ENCODE results near the gene RRM1. TPM values are rescaled to one million over a fixed set of nuclear protein-coding genes. Genes with fewer than 3 reads are reported as not detected.
A peak's percentile ranks its signal among the peaks of the same experiment; 100 is the strongest.
"Not testable (repeated sequence)": the region's sequence is repeated elsewhere in the genome, so short reads cannot be mapped to it uniquely, and the experiment has no call there.

Gene RRM1
- total RNA-seq, 1 experiment from 2014 or later = 144 TPM

GRCh38 chr11:4083198-4083597, 11.4 kb upstream of the RRM1 start:
- no peak for DNase-seq (ENCODE audit: low read depth)

DNA sequence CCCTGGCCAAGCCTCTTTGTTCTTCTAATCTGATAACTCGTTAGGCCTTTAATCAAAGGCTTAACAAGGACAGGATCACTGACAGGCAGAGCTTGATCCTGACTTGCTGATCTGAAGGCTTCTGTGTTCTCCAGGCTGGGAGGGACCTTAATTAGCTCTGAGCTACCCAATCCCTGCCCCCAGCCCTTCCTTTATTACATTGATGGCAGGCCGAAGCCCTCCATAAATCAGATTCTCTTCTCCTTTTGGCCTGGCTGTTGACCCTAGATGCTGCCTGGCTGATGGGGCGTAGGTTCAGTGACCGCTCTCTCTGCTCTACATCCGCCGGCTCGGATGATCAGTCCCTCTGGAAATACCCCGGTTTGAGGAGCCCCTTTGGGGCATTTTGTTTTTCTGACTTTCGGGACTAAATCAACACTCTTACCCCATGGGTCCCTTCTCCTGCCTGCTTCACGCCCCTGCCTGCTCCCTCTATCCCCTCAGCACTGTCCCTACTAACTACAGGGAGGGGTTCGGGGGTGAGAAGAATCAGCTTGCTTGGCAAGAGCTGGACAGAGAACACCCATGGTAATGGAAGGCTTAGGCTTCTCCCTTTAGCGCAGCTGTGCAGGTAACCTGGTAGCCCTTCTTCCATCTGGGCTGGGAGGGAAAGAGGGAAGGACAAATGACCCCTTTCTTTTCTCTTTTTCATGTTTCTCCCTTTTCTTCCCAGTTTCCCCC, 10.0 kb upstream of the RRM1 start:
- DNase-seq (ENCODE audit: low read depth) = no peak

DNA sequence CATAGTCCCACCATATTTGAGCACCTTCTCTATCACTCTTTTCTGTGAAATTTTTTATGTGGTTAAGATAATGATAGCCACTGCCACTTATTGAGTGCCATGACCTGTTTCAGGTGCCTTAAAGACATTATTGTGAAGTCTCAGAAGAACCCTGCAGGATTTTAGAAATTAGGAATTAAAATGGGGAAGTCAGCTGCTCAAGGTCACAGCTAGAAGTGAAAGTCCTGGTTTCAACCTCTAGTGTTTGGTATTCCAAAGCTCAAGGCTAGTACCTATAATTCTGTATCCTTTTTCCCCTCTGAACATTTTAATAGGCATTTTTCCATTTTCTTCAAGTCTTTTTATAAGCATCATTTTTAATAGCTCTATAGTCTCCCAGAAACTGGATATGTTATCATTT, 9.0 kb upstream of the RRM1 start:
- DNase-seq (ENCODE audit: low read depth) = no peak

DNA sequence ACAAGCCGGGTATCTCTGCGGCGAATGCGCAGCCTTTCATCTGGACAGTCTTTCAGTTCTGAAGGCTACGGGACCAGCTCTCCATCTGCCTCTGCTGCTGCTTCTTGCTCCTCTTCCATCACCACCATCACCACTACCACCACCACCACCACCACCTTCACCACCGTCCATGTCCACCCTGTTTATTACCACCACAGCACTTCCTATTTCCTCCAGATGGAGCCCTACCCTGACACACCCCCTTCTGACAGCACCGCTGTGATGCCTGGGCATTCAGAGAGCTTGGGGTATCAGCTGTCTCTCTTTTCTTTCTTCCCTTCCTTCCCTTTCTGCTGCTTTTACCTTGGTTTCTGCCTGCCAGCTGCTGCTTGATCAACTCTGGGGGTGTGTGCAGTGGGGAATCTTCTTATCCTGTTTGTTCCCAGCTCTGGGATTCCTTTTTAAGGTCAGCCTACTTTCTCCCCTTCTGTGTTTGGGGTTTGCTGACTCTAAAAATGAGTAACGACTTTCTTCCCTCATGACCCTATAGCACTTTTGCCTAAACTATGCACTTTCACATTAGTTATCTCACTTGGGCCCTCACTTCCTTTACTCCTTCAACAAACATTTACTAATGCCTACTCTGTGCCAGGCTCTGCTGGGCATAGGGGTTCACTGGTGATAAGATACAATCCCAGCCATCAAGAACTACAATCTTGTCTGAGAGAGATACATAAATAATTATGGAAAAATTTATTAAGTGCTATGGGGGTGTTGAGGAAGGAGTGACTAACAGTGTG, 7.8 kb upstream of the RRM1 start:
- no peak for DNase-seq (ENCODE audit: low read depth)

DNA sequence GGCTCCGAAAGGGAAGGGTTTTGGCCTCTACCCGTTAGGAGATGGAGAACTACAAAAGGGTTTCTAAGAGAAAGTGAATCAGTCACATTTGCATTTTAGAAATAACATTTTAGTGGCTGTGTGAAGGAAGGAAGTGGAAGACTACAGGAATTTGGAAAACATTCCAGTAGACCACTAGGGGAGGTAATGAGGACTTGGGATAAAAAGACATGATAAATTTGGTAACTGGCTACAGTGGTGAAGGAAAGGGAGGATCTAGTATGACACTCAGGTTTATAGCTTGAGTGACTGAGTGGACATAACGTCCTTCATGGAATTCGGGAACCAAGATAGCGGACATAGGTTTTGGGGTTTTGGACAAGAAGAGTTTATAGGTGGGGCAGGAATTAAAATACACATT, 7.0 kb upstream of the RRM1 start:
- DNase-seq (ENCODE audit: low read depth) = no peak

- DNase-seq (ENCODE audit: low read depth) = no peak
Observed at GRCh38 chr11:4090258-4090657, 4.3 kb upstream of the RRM1 start.

DNA sequence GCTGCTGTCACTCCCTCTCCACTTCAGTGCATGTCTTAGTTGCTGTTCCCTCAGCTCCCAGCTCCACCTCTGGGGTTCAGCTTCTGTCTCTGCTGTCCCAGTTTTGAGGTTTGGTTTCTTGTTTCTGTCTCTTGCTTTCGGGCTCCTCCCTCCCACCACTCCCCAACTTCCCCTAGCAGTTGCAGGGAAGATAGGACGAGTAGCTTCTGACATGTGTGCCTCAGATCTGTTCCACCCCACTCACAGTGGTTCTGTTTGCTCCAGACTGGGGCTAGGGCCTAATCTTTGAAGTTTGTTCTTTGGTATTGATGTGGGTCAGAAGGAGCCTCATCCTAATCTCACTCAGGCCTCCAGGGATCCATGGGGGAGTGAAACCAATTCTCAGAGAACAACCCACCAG, 2.6 kb upstream of the RRM1 start:
- DNase-seq (ENCODE audit: low read depth) = no peak

- peak; percentile 3 for DNase-seq (ENCODE audit: low read depth)
Observed at GRCh38 chr11:4093519-4094347, 866 bp upstream of the RRM1 start.

DNA sequence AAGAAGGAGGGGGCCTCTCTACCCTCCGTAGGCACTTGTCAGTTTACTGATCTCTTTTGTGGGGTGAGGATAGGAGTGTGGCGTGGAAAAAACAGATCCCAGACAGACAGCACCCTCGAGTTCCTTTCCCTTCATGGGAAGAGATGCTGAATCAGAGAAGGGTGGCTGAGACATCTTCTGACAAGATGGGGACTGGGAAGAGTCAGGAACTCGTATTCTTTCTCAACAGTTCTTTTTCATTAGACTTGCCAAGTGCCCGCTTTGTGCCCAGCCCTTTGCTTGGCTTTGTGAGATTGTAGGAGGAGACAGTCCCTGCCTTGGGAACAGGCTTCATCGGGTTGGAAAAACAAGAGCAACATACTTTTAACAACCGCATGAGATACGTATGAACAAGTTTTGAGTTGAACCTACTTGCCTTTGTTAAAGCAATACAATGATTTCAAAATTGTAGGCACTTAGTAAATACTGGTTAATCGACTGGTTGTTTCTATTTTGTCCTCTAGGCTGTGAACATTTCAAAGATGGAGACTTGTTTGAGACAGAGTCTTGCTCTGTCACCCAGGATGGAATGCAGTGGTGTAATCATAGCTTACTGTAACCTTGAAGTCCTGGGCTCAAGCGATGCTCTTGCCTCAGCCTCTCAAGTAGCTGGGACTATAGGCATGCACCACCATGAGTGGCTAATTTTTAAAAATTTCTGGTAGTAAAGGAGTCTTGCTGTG, 1.1 kb downstream of the RRM1 start:
- DNase-seq (ENCODE audit: low read depth) = peak; percentile 27

DNA sequence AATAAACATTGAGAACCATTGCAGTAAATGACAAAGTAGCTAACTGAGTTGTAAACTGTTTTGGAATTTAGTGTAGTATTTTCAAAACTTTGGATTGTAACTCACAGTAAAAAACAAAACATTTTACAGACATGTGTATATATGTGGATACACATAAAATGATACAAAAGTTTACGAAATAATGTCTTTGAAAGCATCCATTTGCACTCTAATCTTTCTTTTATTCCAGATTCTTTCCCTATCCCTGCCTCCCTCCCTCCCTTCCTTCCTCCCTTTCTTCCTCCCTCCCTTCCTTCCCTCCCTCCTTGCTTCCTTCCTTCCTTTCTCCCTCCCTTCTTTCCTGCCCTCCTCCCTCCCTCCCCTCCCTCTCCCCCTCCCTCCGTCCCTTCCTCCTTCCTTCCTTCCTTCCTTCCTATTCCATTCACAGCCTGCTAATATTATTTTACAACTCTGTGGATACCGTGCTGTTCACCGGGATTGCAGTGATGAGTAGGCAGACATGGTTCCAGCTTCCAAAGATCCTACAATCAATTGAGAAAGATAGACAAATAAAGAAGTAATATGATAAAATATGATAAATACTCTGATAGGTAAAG, 3.5 kb downstream of the RRM1 start:
- DNase-seq (ENCODE audit: low read depth) = no peak

- DNase-seq (ENCODE audit: low read depth) = no peak
Observed at GRCh38 chr11:4102711-4103110, 8.1 kb downstream of the RRM1 start.

- DNase-seq (ENCODE audit: low read depth) = no peak
Observed at GRCh38 chr11:4103269-4103668, 8.7 kb downstream of the RRM1 start.

DNA sequence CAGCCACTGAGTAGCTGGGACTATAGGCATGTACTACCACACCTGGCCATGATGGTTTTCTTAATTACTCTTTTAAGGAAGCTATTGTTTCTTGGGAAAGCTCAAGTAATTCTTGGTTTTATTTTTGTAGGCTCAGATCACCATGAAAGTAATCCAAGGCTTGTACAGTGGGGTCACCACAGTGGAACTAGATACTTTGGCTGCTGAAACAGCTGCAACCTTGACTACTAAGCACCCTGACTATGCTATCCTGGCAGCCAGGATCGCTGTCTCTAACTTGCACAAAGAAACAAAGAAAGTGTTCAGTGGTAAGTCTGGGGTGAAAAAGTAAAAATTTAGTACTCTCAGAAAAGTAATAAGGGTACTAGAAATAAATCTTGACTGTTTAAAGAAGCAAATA, 11.3 kb downstream of the RRM1 start:
- no peak for DNase-seq (ENCODE audit: low read depth)

GRCh38 chr11:4111834-4112233, 17.2 kb downstream of the RRM1 start:
- DNase-seq (ENCODE audit: low read depth) = no peak

GRCh38 chr11:4115128-4115527, 20.5 kb downstream of the RRM1 start:
- no peak for DNase-seq (ENCODE audit: low read depth)

GRCh38 chr11:4118107-4118506, 23.5 kb downstream of the RRM1 start:
- DNase-seq (ENCODE audit: low read depth) = no peak

DNA sequence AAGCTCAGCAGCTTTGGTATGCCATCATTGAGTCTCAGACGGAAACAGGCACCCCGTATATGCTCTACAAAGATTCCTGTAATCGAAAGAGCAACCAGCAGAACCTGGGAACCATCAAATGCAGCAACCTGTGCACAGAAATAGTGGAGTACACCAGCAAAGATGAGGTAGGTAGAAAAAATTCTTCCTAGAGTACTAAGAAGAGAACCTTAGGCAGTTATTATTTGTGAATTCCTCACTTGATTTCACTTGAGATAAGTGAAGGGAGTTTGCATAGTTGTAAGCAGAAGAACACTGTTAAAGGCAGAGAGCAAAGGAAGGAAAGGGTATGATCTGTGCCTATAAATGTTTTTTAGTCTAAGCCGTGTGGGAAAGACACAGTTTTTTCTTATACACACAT, 28.6 kb downstream of the RRM1 start:
- no peak for DNase-seq (ENCODE audit: low read depth)

- no peak for DNase-seq (ENCODE audit: low read depth)
Observed at GRCh38 chr11:4125141-4125540, 30.5 kb downstream of the RRM1 start.

- DNase-seq (ENCODE audit: low read depth) = no peak
Observed at GRCh38 chr11:4127357-4127756, 32.8 kb downstream of the RRM1 start.

DNA sequence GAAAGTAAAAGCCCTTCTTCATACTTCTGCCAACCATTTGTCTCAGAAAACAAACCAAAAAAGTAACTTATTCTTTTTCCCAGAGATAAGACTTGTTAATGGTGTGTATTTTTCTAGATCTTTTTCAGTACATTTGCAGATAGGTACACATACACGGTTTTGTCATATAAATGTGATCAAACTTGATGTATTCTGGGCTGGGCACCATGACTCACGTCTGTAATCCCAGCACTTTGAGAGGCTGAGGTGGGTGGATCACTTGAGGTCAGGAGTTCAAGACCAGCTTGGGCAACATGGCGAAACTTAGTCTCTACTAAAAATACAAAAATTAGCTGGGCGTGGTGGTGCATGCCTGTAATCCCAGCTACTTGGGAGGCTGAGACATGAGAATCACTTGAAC, 35.6 kb downstream of the RRM1 start:
- DNase-seq (ENCODE audit: low read depth) = not testable (repeated sequence)

- no peak for DNase-seq (ENCODE audit: low read depth)
Observed at GRCh38 chr11:4134806-4135205, 40.2 kb downstream of the RRM1 start.

GRCh38 chr11:4138497-4138896, 43.9 kb downstream of the RRM1 start:
- DNase-seq (ENCODE audit: low read depth) = no peak

Measured in Daoy (cell line).